Measurements from ENCODE around the gene TMEM8B.
A peak's percentile ranks its signal among the peaks of the same experiment; 100 is the strongest.

Gene TMEM8B

DNA sequence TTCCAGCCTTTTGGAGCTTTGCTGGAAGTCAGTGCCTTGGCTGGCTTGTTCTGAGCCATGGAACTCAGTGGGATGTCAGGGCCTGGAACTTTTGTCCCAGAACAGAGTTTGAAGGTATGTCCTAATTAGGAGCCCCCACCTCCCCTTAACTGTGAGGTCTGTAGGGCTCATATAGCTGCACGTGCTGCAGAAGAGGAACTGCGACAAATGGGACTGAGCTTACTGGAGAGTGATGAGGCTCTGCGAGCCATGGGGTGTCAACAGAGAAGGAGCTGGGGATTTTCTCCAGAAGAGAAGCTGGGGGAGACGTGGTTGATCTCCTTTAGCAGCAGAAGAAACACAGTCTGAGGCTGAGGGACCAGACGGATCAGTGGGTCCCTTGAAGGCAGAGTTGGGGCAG is 10.9 kb downstream of the TMEM8B start:
- no peak overlapping the region for H3K4me3 ChIP-seq (ENCODE audit: low read depth, low read length)
- TF ChIP-seq, protein P1, sequence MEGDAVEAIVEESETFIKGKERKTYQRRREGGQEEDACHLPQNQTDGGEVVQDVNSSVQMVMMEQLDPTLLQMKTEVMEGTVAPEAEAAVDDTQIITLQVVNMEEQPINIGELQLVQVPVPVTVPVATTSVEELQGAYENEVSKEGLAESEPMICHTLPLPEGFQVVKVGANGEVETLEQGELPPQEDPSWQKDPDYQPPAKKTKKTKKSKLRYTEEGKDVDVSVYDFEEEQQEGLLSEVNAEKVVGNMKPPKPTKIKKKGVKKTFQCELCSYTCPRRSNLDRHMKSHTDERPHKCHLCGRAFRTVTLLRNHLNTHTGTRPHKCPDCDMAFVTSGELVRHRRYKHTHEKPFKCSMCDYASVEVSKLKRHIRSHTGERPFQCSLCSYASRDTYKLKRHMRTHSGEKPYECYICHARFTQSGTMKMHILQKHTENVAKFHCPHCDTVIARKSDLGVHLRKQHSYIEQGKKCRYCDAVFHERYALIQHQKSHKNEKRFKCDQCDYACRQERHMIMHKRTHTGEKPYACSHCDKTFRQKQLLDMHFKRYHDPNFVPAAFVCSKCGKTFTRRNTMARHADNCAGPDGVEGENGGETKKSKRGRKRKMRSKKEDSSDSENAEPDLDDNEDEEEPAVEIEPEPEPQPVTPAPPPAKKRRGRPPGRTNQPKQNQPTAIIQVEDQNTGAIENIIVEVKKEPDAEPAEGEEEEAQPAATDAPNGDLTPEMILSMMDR (IDR thresholded peaks at IDR 0.05; ENCODE audit: insufficient read depth, low read depth, low read length, missing control alignments), result no peak
- DNase-seq (ENCODE audit: low read depth), result no peak

- H3K4me3 ChIP-seq (ENCODE audit: low read depth, low read length), result no peak overlapping the region
- TF ChIP-seq, protein P1 (IDR thresholded peaks at IDR 0.05; ENCODE audit: insufficient read depth, low read depth, low read length, missing control alignments), result no peak
- no peak for DNase-seq (ENCODE audit: low read depth)
These were observed 12.0 kb downstream of the TMEM8B start for GRCh38 chr9:35840881-35841644.

GRCh38 chr9:35841645-35841900 is 12.5 kb downstream of the TMEM8B start:
- TF ChIP-seq, protein P1 (IDR thresholded peaks at IDR 0.05; ENCODE audit: insufficient read depth, low read depth, low read length, missing control alignments), result no peak
- no peak overlapping the region for H3K4me3 ChIP-seq (ENCODE audit: low read depth, low read length)
- DNase-seq (ENCODE audit: low read depth), result no peak

DNA sequence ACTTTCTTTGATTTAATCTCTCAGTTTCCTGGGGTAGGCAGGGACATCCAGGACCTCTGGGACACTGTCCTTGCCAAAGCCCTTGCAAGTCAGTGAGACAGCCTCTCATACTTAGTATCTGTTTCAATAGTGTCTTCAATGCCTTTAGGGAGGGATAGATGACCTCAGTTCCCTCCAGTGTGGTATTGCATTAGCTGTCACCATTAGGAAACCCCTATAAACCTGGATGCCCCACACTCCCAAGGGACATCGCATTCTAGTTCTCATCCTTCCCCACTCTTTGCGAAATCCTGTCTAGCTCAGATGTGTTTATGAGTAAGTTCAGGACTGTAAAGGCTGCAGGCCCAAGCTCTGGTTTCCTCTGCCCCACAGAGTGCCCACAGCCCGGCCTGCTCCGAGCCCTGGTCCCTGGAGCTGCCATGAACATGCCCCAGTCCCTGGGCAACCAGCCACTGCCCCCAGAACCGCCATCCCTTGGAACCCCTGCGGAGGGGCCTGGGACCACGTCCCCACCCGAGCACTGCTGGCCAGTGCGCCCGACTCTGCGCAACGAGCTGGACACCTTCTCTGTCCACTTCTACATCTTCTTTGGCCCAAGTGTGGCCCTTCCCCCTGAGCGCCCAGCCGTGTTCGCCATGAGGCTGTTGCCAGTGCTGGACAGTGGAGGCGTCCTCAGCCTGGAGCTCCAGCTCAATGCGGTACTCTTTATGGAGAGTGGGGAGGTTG is 13.2 kb downstream of the TMEM8B start:
- DNase-seq (ENCODE audit: low read depth), result peak; percentile 65
- peak overlapping the region; percentile 7; the same call in 1 of the 2 replicates for H3K4me3 ChIP-seq (ENCODE audit: low read depth, low read length)
- TF ChIP-seq, protein P1 (IDR thresholded peaks at IDR 0.05; ENCODE audit: insufficient read depth, low read depth, low read length, missing control alignments), result no peak

GRCh38 chr9:35842795-35843194 is 13.8 kb downstream of the TMEM8B start:
- TF ChIP-seq, protein P1 (IDR thresholded peaks at IDR 0.05; ENCODE audit: insufficient read depth, low read depth, low read length, missing control alignments), result no peak
- peak; percentile 89 for DNase-seq (ENCODE audit: low read depth)
- peak overlapping the region; percentile 8 for H3K4me3 ChIP-seq (ENCODE audit: low read depth, low read length)

- no peak overlapping the region for H3K4me3 ChIP-seq (ENCODE audit: low read depth, low read length)
- TF ChIP-seq, protein P1 (IDR thresholded peaks at IDR 0.05; ENCODE audit: insufficient read depth, low read depth, low read length, missing control alignments), result no peak
- DNase-seq (ENCODE audit: low read depth), result peak; percentile 71
These were observed 15.7 kb downstream of the TMEM8B start for GRCh38 chr9:35844628-35845270.

Data from GM12865 (cell line).